NCI-H446 (cell line): ENCODE results near the gene EXOC2.

Experiments used
- DNase-seq, 2 experiments: peaks; one replicate each; lab custom pipeline; 2025; lab: John Stamatoyannopoulos, UW

Gene EXOC2

DNA sequence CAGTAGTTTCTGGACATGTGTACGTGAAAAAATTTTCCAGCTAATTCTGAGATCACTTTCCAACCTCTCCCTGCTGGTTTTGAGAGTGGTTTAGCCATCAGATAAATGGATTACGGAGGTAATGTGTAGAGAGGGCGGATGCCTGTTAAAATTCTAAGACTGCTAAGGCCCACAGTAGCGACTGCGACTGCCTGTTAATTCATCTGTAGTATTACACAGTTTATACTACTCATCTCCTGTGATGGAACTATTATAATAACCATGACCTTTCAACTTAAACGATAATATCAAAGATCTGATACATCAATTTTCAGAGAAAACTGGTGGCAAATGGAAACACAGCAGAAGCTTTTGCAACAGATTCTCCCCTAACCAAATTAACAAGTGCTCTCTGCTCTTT is 199.1 kb downstream of the EXOC2 start:
- DNase-seq, result no peak

DNA sequence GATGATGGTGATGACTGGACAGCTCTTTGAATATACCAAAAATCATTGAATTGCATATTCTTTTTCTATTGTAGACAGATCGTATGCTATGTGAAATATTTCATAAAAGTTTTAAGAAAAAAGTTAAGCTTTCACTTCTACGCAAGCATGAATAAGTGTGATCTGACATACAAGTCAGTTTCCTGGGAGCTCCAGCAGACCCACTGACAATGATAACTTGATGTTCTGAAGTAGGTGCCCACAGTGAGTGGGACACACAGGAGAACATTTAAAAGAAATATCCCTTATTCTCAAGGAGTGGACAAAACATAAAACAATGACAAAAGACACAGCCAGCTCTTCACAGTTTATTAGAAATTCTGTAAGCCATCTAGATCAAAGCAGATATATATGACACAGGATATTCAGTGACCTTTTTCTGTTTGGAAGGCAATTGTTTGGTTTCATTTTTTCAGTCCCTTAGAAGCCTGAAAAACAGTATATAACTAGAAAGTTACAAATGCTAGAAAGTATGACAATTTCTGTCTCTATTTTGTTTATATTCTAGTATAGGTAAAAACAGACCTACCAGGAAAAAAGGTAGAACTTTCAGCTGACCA is 200.0 kb downstream of the EXOC2 start:
- DNase-seq, result no peak

DNA sequence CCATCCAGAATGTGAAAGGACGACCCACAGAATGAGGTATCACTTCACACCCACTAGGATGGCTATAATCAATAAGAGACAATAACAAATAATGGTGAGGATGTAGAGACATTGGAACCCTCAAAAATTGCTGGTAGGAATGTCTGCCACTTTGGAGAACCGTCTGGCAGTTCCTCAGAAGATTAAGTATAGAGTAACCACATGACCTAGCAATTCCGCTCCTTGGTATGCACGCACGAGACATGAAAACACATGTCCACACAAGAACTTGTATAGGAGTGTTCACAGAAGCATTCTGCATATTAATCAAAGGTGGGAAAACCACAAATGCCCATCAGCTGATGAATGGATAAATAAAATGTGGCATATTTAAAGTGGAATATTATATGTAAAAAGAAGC is 200.8 kb downstream of the EXOC2 start:
- DNase-seq, result no peak

DNA sequence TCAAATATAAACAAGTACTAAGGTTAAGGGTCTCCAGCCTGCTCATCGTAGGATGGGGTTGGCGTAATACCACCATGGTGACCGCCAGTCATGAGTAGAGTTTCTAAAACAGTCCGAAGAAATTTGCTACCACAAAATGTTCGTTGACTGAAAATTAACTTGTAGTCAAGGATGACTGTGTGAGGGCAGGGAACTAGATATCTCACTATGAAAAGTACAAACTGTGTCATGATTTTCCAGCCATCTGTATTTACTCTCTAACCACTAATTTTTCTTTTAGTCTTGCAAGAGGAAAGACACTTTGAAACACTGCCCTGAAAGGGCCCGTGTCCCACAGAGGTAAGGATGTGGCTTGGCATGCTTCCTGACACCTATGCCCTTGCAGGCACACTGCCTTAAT is 201.7 kb downstream of the EXOC2 start:
- DNase-seq, result no peak

DNA sequence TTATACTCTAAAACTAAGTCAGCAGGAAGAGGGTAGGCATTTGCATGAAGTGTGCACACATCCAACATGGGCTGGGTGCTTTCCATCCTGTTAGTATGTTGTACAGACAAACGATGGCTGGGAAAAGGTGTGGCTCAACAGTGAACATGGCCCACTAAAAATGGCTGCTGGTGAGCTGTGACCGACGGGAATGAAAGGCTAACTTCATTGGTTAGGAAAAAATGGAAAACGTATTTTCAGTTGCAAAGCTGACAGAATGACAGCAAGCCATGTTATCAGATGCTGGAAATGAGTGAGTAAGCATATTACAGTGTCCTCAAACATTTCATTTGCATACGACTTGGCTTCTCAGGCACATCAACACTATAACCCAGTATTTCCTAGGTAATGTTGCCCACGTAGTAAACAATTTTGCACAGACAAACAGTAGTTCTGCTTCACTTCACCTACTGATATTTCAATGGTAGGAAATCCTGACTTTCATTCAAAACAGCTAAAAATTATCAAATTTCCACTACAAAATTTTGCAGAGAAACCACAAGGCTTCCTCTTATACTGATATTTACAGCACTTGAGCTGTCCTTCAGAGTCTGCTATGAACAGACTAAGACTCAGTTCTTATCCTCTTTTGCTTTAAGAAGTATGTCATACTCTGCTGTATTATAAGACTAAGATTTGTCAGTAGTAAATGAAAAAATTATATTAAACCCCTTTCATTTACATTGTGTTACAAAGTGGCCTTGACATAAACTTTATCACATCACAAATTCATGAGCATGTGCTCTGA is 202.5 kb downstream of the EXOC2 start:
- no peak for DNase-seq

DNA sequence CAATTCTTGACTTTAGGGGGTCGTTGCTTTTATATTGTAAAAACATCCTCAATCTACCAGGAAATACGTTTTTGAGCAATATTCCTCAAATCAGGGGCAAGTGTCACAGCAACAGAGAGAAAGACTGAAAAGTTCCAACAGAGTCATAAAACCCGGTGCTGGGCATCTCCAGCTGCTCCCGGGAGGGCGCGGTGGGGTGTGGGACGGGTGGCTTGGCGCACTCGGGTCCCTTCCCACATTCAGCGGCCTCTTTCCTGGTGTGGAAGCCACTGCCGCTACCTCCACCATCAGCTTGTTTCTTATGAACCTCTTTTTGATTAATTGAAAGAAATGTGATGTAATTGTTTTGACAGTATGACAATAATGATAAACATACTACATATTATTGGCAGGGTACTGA is 203.2 kb downstream of the EXOC2 start:
- no peak for DNase-seq

DNA sequence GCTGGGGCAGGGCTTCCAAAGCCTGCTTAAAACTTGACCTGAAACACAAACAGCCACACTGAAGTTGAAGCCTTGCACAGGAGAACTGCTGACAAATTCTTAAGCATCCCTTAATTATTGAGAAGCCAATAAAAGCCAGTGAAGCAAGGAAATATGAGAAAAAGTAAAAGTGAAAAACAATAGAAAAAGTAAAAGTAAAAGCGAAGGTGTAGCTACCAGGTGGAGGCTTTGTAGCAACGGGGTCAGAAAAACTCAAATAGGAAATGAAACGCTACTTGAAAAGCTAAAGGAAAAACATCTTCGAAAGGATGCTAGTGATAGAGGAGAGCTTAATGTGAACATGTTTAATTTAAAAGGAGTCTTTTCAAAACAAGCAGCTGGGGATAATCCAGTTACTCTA is 203.9 kb downstream of the EXOC2 start:
- DNase-seq, result no peak

DNA sequence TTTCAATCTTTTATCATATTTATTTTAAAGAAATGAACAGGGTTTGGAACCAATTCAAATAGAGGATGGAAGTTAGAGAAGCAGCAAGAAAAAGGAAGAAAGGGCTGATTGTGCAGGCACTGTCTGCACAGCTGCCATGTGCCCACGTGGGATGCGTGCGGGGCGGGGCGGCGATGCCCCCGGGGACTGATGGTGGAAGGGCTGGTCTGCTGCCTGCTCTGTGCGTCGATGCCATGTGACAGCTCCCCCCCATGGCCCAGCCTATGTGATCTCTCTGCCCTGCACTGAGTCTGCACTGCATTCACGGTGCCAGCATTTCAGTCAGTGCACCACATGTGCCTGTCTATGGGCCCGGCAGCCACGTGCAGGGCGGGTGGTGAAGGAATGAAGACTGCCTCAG is 205.0 kb downstream of the EXOC2 start:
- no peak for DNase-seq

DNA sequence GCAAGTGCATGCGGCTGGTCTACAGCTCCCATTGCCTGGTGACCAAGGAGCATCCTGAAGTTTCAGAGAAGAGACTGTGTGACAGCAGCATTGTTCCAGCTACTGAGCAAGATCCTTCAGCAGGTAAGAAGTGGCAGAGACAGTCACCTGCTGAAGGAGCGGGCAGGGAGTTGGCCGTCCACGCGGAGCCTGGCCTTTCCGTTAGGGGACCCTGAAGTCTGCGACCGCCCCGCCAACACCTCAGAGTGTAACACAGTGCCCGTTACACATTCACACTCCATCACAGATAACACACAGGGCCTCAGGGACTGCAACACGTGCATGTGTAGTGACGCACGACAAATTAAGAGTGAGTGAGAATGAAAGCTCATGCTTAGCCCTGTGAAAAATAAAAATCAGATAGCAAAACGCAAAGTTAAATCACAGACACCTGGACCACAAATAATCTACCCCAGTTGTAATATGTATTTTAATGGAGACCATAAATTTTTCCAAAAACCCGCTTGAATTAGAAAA is 207.2 kb downstream of the EXOC2 start:
- no peak for DNase-seq

DNA sequence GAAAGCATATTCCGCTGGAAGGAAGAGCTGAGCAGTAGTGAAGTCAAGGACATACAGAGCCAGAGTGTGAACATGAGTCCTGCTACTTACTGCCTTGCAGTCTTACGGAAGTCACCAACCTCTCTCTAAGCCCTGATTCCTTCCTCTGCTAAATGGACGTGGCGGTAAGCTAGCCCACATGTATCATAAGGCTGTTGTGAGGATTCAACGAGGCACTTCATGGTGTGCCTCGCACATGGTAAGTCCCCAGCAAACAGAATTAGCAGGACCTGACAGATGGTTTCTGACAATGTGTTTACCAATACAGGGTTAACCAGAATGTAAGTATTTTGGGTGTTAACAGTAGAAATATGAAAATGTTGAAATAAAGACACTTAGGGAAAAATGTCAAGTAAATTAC is 208.2 kb downstream of the EXOC2 start:
- no peak for DNase-seq

DNA sequence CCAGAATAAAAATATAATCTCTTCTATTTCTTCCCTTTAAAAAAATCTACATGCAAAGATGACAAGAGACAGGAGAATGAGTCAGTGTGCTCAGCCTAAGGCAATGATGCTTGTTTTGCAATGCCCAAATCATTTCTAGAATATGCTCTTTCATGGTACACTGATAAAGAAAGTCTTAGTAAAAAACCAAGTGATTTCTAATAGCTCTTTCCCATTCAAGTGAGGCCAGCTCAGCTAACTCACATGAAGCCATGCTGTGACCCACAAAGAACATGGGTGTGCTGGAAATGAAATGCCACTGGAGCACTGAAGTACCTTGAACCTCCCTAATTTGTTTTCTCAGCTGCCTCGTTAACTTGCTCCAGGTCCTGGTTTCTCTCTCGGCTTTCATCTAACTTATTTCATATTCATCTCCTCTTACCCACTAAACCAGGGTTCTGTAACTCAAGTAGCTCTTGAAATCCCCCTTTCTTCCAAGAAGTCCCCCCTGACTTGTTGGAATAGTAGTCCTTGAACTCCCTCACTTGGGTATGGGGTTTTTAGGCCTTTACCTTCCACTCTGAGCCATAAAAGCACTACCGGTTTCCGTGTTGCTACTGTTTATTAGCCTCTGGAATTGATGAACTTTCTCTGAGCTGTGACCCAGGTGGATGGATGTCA is 208.7 kb downstream of the EXOC2 start:
- DNase-seq, result no peak

DNA sequence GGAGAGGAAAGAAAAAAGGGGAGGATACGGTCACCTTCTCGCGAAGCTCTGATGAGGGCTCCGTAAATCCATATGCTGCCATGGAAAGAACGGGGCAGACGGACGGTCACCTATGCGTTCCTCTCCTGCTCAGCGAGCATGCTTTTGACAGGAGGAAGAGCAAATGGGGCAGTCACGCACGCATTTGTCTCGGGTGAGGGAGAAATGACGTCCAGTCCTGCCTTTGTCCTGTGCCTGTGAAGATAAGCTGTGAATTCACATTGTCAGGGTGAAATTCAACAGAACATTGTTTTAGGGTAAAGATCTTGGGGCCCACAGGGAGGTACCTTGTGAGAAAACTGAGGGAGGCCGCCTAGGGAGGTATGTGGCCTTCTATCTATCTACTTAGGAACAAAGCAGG is 217.6 kb downstream of the EXOC2 start:
- no peak for DNase-seq

DNA sequence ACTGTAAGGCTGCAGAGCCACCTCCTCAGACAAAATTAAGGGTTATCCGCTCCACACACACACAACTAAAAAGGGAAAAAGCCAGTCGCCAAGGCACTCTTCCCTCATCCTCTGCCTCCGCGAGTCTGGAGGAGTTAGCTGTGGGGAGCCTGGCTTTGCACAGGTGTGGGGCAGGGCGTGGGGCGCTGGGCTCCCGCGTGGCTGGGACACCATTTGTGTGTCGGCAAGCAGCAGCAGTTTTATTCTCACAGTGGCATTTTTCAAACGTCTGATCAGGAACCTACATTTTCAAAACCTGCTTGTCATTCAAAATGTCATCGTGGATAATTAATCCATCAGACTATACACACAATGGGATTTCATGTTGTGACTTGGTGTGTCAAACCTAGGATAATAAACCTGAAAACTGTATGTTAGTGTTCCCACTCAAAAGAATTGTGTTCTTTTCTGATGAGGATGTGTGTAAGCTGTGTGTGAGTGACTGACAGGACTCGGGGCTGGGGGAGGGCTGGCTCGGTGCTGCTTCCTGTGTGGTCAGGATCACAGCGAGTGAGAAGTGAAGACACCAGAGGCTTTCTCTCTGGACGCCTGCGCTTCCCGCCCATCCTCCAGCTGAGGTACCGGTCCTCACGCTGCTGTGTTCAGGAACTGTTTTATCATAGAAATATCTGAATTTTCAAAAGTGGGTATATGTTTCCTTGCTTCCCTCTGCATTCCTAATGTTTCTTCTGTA is 218.3 kb downstream of the EXOC2 start:
- DNase-seq, result no peak

DNA sequence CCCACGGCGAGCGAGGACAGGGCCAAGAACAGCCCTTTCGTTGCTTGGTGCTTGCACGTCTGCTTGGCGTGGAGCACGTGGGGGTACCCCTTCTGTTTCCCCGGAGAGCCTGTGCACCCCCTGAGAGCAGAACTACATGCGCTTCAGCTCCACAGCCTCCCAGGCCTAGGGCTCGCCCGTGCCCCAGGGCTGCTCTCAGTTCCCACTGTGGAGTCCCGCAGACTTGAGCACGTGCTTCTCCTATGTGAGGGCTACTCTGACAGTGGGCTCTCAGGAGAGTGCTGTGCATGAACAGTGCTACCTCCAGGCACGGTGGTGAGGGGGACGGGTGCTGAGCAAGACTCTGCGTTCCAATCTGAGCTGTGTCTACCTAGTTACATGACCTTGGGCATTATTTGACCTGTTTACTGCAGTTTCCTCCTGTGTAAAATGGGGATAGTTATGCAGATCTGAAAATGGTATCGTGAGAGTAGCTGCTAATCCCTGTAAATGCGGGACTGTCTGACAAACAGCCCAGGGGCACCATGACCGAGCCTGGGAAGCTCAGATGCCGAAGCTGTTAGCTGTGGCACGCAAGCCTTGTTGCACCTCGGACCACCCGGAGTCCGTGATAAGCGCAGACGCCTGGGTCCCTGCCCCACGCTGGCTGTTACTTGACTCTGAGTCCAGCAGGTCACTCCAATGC is 219.0 kb downstream of the EXOC2 start:
- no peak for DNase-seq

DNA sequence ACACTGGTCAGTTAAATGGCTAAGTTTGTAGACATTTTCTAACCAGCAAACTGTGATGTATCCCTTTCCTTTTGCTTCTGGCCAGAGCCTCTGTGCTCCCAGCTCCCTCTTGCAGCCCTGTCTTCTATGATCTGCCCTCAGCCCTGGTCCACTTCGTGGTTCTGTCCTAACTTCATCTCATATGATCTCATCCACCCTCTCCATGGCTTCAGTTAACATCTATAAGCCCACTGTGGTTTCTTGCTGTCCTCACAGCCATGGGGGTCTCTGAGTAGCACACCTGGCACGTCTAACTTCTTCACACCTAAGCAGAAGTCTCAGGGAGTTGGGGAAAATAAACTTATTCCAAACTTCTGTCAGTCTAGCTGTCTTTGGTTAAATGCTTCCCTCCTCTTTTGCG is 219.6 kb downstream of the EXOC2 start:
- no peak for DNase-seq

DNA sequence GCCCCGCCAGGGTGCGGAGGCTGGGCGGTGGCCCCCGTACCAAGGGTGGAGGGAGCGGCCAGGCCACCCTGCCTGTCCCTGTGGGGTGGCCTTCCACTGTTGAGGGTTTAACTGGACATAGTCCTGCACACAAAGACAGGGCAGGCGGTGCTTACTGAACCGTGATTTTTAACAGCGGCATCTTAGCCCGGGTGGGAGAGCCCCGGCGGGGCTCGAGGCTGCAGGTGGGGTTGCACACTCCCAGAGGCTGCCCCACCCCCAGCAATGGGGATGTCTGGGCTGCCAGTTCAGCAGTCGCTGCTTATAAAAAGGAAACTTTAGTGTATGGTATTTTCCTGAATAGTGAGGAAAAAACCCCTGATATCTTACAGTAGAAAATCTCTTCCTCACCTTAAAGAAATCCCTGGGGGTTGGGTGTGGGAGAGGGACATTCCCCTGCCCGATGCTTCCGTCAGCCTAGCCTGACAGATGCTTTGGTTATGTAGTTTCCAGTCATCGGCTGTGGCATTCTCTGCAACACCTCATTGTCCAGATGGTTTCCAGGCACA is 222.0 kb downstream of the EXOC2 start:
- no peak for DNase-seq

DNA sequence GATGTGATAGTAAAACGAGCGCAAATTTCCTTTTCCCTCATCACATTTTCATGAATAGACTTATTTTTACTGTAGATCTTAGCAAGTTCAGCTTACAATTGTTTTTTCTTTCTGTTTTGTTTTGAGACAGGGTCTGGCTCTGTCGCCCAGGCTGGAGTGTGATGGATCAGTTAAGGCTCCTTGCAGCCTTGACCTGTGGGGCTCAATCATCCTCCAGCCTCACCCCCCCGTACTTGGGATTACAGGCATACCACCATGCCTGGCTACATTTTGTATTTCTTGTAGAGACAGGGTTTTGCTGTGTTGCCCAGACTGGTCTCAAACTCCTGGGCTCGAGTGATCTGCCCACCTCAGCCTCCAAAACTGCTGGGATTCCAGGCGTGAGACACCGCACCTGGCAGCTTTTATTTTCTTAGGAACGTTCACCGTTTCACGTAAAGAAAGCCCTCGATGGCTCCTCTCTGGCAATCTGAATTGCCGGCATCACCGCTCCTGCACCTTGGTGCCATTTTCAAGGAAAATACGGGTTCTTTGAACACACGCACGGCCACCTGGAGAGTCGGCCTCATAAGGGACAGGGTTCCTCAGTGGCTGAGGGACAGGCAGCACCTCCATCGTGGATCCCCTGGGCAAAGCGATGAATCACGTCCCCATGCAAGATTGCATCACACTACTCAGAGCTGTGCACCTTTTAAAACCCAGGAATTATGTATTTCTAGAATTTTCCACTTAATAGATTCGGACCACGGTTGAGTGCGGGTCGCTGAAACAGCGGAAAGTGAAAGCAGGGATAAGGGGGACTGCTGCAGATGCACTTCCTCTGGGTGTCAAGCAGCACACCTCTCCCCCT is 222.7 kb downstream of the EXOC2 start:
- no peak for DNase-seq

DNA sequence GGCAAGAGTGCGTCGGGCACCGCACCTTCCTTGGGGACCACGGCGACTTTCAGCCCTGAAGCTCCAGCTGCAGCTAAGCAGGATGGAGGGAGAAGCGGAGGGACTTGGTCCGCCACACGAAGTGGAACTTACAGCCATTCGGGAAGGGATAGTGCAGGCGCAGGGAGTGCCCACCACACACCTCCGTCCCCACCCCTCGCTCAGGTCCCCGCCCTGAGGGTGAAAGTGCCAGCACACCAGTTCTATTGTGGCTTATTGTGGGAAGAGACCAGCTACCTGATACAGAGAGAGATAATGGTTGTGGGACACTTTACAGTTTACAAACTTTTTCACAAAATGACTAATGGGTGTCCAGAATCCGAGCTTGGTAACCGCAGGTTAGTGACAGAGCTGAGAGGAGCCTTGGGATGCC is 225.3 kb downstream of the EXOC2 start:
- DNase-seq, result no peak

DNA sequence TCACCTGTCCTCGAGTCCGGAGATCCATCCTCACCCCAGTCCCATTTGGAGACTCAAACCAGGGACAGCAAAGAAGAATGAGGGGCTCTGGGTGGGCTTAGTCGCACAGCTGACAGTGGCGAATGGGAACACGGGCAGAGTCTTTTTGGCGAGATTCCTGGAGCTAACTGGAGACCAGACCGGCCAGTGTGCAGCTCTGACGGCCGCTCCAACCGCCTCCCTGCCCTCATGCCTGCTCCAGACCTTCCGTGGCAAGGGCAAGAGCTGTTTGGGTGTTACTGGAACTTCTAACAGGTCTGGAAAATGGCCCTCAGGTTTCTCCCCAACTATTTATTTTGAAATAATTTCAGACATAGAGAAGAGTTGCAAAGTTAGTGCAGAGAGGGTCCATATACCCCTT is 225.8 kb downstream of the EXOC2 start:
- DNase-seq, result no peak

DNA sequence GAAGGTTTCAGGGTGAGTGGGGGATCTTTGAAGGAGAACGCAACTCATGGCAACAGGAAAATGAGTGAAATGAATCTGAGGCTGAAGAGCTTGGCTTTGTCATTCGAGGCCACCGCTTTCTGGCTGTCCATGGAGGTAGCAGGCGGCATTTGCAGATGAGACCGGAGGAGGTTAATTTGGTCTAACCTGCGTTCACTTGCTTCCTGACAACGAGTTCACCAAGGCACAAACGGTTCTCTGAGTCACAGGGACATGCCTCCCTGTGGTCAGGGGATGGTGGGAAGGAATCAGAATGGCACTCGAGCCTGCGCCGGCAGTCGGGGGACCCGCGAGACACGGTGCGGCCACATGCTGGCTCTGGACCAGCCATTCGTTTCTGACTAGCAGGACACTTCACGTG is 226.4 kb downstream of the EXOC2 start:
- DNase-seq, result no peak
